Adrenal gland (tissue), 12 donors: ENCODE results near the gene NDST1. TPM values are rescaled to one million over a fixed set of nuclear protein-coding genes. Genes with fewer than 3 reads are reported as not detected.

Experiments used
- DNase-seq, 7 donors: peaks; one replicate each; pipeline ENCODE4 v3.0.0-alpha.2; 2019 to 2020
- H3K27ac ChIP-seq, 5 donors: fragments of 200-600 bp; sonication (generic) in 4 of 5; 1 replicate in 3 of 5; 2 replicates in 2 of 5; pipeline versions ENCODE4 v1.5.1 to v1.8.0; 2016 to 2020; ENCODE audit warnings: mild to moderate bottlenecking in 1 of 5
- H3K27me3 ChIP-seq: fragments of 200-600 bp; 2 replicates; pipeline ENCODE4 v1.8.0; 2021
- H3K36me3 ChIP-seq, 2 donors: fragments of 200-600 bp; replicated peaks in 1 of 2; 1 replicate in 1 of 2; 2 replicates in 1 of 2; pipeline versions ENCODE4 v1.5.1 to v1.8.0; 2018 to 2022
- H3K4me1 ChIP-seq, 2 donors: fragments of 200-600 bp; replicated peaks in 1 of 2; 1 replicate in 1 of 2; 2 replicates in 1 of 2; pipeline versions ENCODE4 v1.5.1 to v1.8.0; 2018 to 2021
- H3K4me3 ChIP-seq, 4 donors: fragments of 200-600 bp; sonication (generic) in 3 of 4; one replicate each; pipeline ENCODE4 v1.5.1; 2016 to 2018
- H3K9me3 ChIP-seq, 3 donors: fragments of 200-600 bp; sonication (generic) in 1 of 3; replicated peaks in 1 of 3; 1 replicate in 2 of 3; 2 replicates in 1 of 3; pipeline versions ENCODE4 v1.5.1 to v1.8.0; 2016 to 2021
- POLR2A ChIP-seq, 2 donors: fragments of 450-650 bp; IDR thresholded peaks; one replicate each; pipeline ENCODE4 v1.6.1; 2017; ENCODE audit warnings: antibody characterized with exemption in 2 of 2, mild to moderate bottlenecking in 2 of 2, moderate library complexity in 1 of 2
- WGBS, 4 donors: extraction: QIAGEN DNeasy Blood & Tissue Kit in 2 of 4; methylation state at CpG; one replicate each; pipeline versions ENCODE4 v1.1.5 to v1.1.7; 2013 to 2017; 5-methylcytosine and 5-hydroxymethylcytosine counted together
- intact Hi-C, 2 donors: fragments of 100-400 bp; cut with DNase I; formaldehyde crosslinking; loops; one replicate each; pipeline versions ENCODE4 v1.14.1 to v1.15.0; 2022 to 2023
- polyA plus RNA-seq, 3 donors: library from polyadenylated mRNA; stranded (reverse); fragments of 200-250 nt in 2 of 3; fragments of 350-450 nt in 1 of 3; fragmentation: Illumina TruSeq in 1 of 3; extraction: RNeasy Lipid Tissue Mini Kit (QIAGEN cat#74804) in 1 of 3; gene quantifications; one replicate each; pipeline ENCODE4 v1.2.3, GENCODE V29; 2013 to 2014
- total RNA-seq, 9 donors: library from RNA; depleted of rRNA in 4 of 9; stranded (reverse); fragments of >200 nt in 4 of 9; fragments of 120-200 nt in 1 of 9; fragmentation: NEBNext Ultra II Directional in 1 of 9; extraction: Animal tissue kit (Norgen Biotek cat#: 25700) in 1 of 9; gene quantifications; one replicate each; pipeline versions ENCODE4 v1.1.0 to v1.2.4, GENCODE V29; 2013 to 2023
- TF ChIP-seq, protein P1 (sequence below), 6 experiments: fragments of 450-650 bp in 4 of 6; fragments of 200-600 bp in 2 of 6; sonication (generic) in 1 of 6; IDR thresholded peaks; 1 replicate in 5 of 6; 2 replicates in 1 of 6; pipeline versions ENCODE4 v1.5.1 to v1.8.0; 2016 to 2021; ENCODE audit warnings: antibody characterized with exemption in 6 of 6, mild to moderate bottlenecking in 2 of 6, moderate library complexity in 1 of 6
- donor health status: healthy with polysubstance abuse.
- donor health status: Bipolar disorder and iron deficiency.
- donor health status: DM: yes; HTN: yes; CAD: no.
- donor health status: DM: no; HTN: no; CAD: no.
- donor health status: DM: no; HTN: no; CAD: no.
- donor health status: DM: yes; HTN: yes; CAD: no.

Gene NDST1
- total and polyA plus RNA-seq, 12 donors = 9.6 to 154 (median 94.7) TPM

- no peaks in the 10 kb centered on the region for H3K4me1 ChIP-seq
- TF ChIP-seq, protein P1, sequence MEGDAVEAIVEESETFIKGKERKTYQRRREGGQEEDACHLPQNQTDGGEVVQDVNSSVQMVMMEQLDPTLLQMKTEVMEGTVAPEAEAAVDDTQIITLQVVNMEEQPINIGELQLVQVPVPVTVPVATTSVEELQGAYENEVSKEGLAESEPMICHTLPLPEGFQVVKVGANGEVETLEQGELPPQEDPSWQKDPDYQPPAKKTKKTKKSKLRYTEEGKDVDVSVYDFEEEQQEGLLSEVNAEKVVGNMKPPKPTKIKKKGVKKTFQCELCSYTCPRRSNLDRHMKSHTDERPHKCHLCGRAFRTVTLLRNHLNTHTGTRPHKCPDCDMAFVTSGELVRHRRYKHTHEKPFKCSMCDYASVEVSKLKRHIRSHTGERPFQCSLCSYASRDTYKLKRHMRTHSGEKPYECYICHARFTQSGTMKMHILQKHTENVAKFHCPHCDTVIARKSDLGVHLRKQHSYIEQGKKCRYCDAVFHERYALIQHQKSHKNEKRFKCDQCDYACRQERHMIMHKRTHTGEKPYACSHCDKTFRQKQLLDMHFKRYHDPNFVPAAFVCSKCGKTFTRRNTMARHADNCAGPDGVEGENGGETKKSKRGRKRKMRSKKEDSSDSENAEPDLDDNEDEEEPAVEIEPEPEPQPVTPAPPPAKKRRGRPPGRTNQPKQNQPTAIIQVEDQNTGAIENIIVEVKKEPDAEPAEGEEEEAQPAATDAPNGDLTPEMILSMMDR (IDR thresholded peaks at IDR 0.05) = no peak
- no peak for TF ChIP-seq POLR2A (IDR thresholded peaks at IDR 0.05)
- 84 to 90% (median 89%) methylated on average over 9 to 12 of the region's 12 CpGs for WGBS, 4 donors
- H3K27me3 ChIP-seq = no peaks in the 10 kb centered on the region
- intact Hi-C loops = loop anchor here in 1 of 2 donors (10.0 kb wide), 2 partner anchors 147 to 287 kb away; partner anchors contain the start of genes IRGM and RBM22
- H3K36me3 ChIP-seq = peaks cover 0 to 34% of the 10 kb centered on the region in 2 donors
- no peak overlapping the region for H3K4me3 ChIP-seq
- H3K27ac ChIP-seq = no peak overlapping the region
- no peaks in the 10 kb centered on the region for H3K9me3 ChIP-seq
- DNase-seq = no peak
Observed at GRCh38 chr5:150558088-150558621, 50.2 kb downstream of the NDST1 start.

DNA sequence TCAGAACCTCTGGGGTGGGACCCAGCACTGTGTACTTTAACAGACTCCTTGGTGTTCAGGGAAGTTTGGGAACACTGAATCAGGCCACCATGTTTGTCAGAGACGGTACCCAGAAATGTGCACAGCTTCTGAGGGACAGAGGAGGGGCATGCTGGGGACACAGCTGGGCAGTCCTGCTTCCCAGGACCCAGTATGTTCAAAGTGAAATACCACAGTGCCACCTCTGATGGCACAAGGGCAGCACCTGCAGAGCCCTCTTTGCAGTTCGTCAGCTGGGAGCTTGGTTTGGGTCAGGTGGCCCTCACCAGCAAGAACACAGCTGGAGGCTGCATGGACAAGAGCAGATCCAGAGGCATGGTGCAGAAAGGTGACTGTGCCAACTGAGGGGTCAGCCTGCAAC, 51.2 kb downstream of the NDST1 start:
- no peaks in the 10 kb centered on the region for H3K4me1 ChIP-seq
- H3K27me3 ChIP-seq = no peaks in the 10 kb centered on the region
- H3K4me3 ChIP-seq = no peak overlapping the region
- H3K27ac ChIP-seq = no peak overlapping the region
- peaks cover 0 to 25% of the 10 kb centered on the region in 2 donors for H3K36me3 ChIP-seq
- H3K9me3 ChIP-seq = no peaks in the 10 kb centered on the region
- intact Hi-C loops = loop anchor here in 1 of 2 donors (10.0 kb wide), 2 partner anchors 146 to 286 kb away; partner anchors contain the start of genes IRGM and RBM22
- DNase-seq = no peak
- WGBS, 4 donors = 61 to 100% (median 82%) methylated on average over 1 to 2 of the region's 2 CpGs
- TF ChIP-seq, protein P1 (IDR thresholded peaks at IDR 0.05) = no peak
- no peak for TF ChIP-seq POLR2A (IDR thresholded peaks at IDR 0.05)

- WGBS, 4 donors = 35 to 50% (median 43%) methylated on average over 4 of the region's 4 CpGs
Observed at GRCh38 chr5:150559701-150560100, 51.8 kb downstream of the NDST1 start.

GRCh38 chr5:150560401-150561191, 52.7 kb downstream of the NDST1 start:
- no peaks in the 10 kb centered on the region for H3K27me3 ChIP-seq
- no peak overlapping the region for H3K4me3 ChIP-seq
- intact Hi-C loops = loop anchor here (5.0 kb wide), 2 partner anchors 97 to 287 kb away; partner anchors contain the start of gene IRGM (in 1 of the 2)
- H3K36me3 ChIP-seq = peaks cover 0 to 11% of the 10 kb centered on the region in 2 donors
- 17 to 21% (median 18%) methylated on average over 11 of the region's 11 CpGs for WGBS, 4 donors
- peak overlapping the region in 1 of 5 donors; percentile 28 for H3K27ac ChIP-seq
- no peaks in the 10 kb centered on the region for H3K9me3 ChIP-seq
- no peaks in the 10 kb centered on the region for H3K4me1 ChIP-seq
- DNase-seq = peak; percentile 84 to 98 (median 92)
- TF ChIP-seq, protein P1 (IDR thresholded peaks at IDR 0.05) = peak; percentile 90 to 99 (median 96)
- TF ChIP-seq POLR2A (IDR thresholded peaks at IDR 0.05) = no peak

More at GRCh38 chr5:150559701-150560100, 51.8 kb downstream of the NDST1 start:
- no peaks in the 10 kb centered on the region for H3K4me1 ChIP-seq
- H3K27me3 ChIP-seq = no peaks in the 10 kb centered on the region
- no peak for TF ChIP-seq POLR2A (IDR thresholded peaks at IDR 0.05)
- TF ChIP-seq, protein P1 (IDR thresholded peaks at IDR 0.05) = no peak
- H3K4me3 ChIP-seq = no peak overlapping the region
- peaks cover 0 to 19% of the 10 kb centered on the region in 2 donors for H3K36me3 ChIP-seq
- no peaks in the 10 kb centered on the region for H3K9me3 ChIP-seq
- H3K27ac ChIP-seq = peak overlapping the region in 1 of 5 donors; percentile 28
- intact Hi-C loops = loop anchor here (5.0 to 10.0 kb wide), 4 partner anchors 98 to 288 kb away; partner anchors contain the start of genes IRGM (in 2 of the 2) and RBM22 (in 1 of the 2)
- no peak for DNase-seq
